HG03095 (cell line): Measurements from ENCODE around the gene MICU1.
"Not testable (repeated sequence)": the region's sequence is repeated elsewhere in the genome, so short reads cannot be mapped to it uniquely, and the experiment has no call there.

Experiments used
- ATAC-seq: cut with Tn5 transposase; IDR thresholded peaks from one replicate; pipeline ENCODE4 v1.9.1; 2021; ENCODE audit warnings: moderate library complexity; ENCODE audit not compliant: unreplicated experiment

MICU1 gene

GRCh38 chr10:72353965-72354355 is 271.9 kb downstream of the MICU1 start:
- ATAC-seq: no peak

- no peak for ATAC-seq
Observed at GRCh38 chr10:72353028-72353964, 272.6 kb downstream of the MICU1 start.

GRCh38 chr10:72351479-72351878 is 274.4 kb downstream of the MICU1 start:
- ATAC-seq: no peak

GRCh38 chr10:72349438-72349837 is 276.4 kb downstream of the MICU1 start:
- ATAC-seq: no peak

GRCh38 chr10:72348282-72348681 is 277.6 kb downstream of the MICU1 start:
- no peak for ATAC-seq

DNA sequence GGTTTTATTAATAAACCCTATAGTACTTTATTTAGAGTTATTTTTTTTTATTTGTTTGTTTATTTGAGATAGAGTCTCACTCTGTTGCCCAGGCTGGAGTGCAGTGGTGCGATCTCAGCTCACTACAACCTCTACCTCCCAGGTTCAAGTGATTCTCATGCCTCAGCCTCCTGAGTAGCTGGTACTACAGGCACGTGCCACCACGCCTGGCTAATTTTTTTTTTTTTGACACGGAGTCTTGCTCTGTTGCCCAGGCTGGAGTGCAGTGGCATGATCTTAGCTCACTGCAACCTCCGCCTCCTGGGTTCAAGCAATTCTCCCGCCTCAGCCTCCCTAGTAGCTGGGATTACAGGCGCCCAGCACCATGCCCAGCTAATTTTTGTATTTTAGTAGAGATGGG is 279.8 kb downstream of the MICU1 start:
- ATAC-seq: not testable (repeated sequence)

DNA sequence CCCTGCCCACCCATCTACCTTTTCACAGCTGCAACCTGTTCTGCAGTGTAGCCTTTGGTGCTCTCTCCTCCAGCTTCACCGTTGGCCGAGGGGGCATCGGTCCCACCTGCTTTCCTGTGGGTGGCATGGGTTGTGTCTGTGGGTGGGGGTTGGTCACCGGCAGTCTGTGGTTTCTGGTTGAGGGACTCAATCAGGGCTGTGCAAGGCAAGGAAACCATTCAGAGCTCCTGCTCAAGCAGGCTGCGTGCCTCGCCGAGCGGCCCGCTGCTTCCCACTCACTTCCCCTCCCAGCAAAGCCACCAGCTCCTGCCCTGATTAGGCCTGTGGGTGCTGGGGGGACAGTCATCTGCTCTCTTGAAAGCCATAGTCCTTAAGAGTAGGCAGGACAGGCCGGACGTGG is 280.9 kb downstream of the MICU1 start:
- ATAC-seq: no peak

GRCh38 chr10:72342911-72343310 is 283.0 kb downstream of the MICU1 start:
- no peak for ATAC-seq

DNA sequence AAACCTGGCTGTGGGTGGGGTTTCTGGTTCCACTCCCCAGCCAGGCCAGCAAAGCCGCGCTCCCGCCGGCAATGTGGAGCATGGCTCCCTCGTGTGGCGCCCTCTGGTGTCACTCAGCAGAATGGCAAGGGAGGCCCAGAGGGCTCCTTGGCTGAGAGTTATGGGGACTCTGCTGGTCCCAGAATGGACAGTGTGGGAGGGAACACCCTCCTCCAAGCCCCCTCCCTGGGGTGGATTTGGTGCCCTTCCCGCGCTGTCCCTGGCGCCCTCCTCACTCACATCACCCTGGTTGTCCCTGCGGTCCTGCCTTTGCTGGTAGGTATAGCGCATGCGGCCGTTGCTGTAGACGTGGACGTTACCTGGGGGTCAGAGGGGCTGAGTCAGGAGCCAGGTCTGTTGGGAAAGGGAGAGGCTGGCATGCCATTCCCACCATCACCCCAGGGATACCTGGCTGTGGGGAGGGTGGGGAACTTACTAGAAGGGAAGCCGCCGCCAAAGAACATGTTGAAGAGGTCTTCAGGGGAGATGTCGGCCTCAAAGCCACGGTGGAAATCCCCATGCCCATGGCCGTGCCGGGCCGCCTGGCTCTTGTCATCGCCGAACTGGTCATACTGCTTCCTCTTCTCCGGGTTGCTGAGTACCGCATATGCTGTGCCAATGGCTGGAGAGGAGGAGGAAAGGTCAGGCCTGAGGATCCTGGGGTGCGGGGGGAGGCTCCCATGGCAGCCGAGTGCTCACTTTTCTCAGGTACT is 285.2 kb downstream of the MICU1 start:
- no peak for ATAC-seq

- no peak for ATAC-seq
Observed at GRCh38 chr10:72338180-72338579, 287.7 kb downstream of the MICU1 start.

DNA sequence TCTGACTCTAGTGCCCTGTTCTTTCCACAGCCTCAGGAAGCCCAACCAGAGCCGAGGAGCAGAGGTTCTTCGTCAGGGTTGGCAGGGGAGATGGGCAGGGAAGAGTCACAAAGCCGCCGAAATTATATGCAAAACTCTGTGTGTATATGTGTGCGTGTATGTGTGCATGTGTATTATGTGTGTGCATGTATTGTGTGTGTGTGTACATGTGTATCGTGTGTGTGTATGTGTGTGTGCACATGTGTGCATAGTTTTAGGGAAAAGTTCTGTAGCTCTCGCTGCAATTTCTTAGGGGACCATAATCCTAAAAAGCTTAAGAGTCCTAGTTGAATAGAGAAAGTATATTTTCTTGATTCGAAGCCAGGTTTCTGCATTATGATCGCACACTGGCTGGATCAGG is 288.2 kb downstream of the MICU1 start:
- ATAC-seq: no peak

DNA sequence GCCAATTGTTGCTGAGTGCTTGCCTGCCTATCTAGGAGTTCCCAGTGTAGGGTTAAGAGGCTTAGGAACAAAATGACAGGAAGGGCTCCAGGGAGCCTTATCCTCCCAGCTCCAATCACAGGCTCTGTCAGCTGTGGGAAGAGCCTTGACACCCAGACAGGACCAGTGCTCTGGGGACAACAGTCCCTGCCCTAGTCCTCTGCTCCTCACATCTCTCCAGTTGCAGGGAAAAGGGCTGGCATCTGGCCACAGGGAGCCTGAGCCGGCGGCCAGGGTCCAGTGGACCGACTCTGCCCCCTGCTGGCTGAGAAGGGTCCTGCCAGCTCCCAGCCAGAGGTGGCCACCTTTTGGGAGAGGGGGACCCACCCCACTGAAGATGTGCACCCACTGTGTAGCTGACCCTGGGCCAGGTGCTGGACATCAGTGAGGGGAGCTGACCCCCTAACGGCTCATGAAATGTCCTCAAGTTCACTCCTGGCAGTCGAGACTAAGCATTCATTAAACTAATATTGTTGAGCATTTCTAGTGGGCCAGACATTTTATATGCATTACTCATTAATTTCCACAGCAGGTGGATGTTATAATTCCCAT is 288.7 kb downstream of the MICU1 start:
- ATAC-seq: no peak

DNA sequence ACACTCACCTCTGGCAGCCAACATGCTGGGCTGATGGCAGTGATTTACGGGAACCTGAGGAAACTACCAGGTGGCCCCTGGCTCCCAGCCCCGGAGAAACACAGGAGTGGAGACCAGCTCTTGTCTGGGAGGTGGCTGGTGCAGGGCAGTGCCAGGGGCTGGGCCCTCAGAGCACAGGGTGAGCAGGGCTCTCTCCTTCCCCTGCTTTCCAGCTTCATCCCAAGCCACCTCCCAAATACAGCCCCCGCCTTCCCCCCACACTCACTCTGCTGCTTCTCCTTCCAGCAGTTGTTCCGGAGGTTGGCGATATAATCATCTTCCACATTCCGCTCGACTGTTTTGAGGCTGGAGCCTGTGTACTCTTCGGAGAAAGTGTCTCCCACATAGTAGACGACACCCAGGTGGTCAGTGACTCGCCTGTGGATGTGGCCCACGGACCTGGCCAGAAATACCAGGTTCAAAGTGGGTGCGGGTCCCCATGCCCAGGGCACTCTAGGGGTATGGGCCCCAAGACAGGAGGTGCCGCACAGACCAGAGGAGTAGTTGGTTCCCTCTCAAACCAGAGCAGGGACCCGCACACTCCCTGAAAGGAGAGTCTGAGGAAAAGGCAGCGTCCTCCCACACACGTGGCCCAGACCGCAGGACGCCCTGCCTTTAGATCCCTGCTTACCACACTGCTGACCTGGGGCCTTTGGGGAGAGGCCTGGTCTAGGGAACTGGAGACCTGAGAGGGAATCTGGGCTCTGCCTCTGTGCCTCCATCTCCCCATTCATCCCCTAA is 289.4 kb downstream of the MICU1 start:
- ATAC-seq: no peak

DNA sequence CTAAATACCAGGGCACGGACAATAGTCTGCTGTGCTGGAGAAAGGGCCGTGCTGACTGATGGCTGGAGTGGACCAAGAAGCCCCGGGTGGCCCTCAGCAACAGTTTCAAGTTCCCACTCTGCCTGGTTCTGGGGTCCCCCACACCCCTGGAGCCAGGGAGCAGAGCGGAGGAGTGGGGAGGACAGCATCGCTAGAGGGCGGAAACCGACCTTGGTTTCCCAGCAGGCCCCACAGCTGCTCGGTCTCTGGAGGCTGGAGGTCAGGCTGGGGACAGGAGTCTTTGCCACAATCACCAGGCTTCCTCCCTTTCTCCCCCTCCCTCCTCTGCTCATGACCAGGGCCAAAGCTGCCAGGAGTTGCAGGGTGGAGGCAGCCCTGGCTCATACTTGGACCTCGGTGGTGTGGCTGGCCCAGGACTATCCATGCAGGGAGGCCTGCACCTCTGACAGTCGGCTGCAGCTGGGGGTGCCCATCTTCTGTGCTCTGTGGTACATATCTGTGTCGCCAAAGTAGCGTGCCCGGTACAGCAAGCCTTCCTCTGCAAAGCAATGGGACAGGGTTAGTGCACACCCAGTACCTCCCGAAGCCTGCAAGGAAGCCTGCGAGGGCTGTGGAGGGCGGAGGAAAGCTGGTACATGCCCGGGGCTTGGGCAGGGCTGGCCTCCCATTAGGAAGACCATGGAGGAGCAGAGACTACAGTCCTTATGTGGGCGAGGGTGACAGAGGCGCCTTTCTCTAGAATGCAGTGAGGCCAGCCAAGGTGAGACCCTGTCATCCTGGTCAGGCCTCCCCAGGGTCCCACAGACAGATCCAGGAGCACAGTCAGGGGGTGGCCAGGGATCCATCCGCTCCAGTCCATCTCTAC is 290.3 kb downstream of the MICU1 start:
- peak; percentile 38 for ATAC-seq

GRCh38 chr10:72334825-72335393 is 291.0 kb downstream of the MICU1 start:
- peak; percentile 63 for ATAC-seq

GRCh38 chr10:72334196-72334824 is 291.6 kb downstream of the MICU1 start:
- ATAC-seq: no peak

DNA sequence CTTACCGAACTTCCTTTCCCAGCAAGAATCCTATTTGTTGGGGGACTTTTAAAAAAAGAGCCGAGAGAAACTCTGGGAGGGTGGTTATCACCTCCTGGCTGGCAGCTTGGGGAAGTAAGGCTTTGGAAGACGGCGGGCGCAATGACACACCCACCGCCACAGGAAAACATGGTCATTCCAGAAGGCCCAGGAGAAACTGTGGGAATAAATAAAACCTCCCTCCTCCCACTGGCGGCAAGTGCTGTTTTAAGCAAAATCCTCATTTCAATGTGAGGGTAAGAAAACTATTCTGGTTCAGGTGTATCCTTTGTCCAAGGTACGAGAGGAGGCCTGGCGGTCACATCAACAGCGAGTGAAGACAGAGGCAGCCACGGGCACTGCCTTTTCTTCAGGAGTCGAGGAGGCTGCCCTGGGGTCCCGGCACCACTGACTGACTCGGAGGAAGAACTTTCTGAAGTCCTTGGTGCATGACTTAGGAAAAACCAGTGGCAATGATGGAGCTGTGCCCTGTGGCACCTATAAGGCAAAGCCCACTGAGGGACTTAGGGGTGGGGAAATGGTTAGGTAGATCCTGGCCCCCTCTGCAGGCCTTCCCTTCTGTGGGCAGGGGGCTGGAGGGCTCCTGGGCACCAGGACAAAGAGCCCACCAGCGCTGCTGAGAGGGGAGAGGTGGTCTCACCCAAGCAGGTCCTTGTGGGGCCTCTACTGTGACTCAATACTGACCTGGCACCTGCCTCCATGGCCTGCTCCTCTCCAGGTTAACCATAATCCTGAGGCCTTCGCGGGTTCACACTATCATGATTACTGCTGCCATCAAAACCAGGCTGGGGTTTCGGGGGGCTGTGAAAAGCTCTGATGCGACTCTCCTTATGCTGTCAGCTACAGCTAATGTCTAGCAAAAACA is 292.5 kb downstream of the MICU1 start:
- ATAC-seq: no peak

- ATAC-seq: no peak
Observed at GRCh38 chr10:72332423-72333111, 293.3 kb downstream of the MICU1 start.
